HG03439 (cell line): ENCODE data around the gene VAV3.

Experiments used
- ATAC-seq: cut with Tn5 transposase; IDR thresholded peaks from one replicate; pipeline ENCODE4 v1.9.1; 2021; ENCODE audit warnings: mild to moderate bottlenecking, moderate library complexity; ENCODE audit not compliant: unreplicated experiment

VAV3 gene

GRCh38 chr1:107604825-107605224 lies 360.2 kb downstream of the VAV3 start:
- no peak for ATAC-seq

- no peak for ATAC-seq
These were observed 364.3 kb downstream of the VAV3 start for GRCh38 chr1:107600607-107601160.

- ATAC-seq, result no peak
These were observed 365.8 kb downstream of the VAV3 start for GRCh38 chr1:107599220-107599619.

GRCh38 chr1:107597290-107597689 lies 367.7 kb downstream of the VAV3 start:
- ATAC-seq, result no peak

GRCh38 chr1:107594536-107594935 lies 370.4 kb downstream of the VAV3 start:
- ATAC-seq, result no peak

- no peak for ATAC-seq
These were observed 371.3 kb downstream of the VAV3 start for GRCh38 chr1:107593501-107594209.

GRCh38 chr1:107590900-107591622 lies 373.9 kb downstream of the VAV3 start:
- ATAC-seq, result no peak

- ATAC-seq, result no peak
These were observed 374.9 kb downstream of the VAV3 start for GRCh38 chr1:107590087-107590486.

- no peak for ATAC-seq
These were observed 376.7 kb downstream of the VAV3 start for GRCh38 chr1:107588321-107588720.

- no peak for ATAC-seq
These were observed 389.8 kb downstream of the VAV3 start for GRCh38 chr1:107575226-107575625.

- no peak for ATAC-seq
These were observed 390.9 kb downstream of the VAV3 start for GRCh38 chr1:107574044-107574443.

GRCh38 chr1:107572674-107573211 lies 392.2 kb downstream of the VAV3 start:
- no peak for ATAC-seq

GRCh38 chr1:107570768-107571167 lies 394.2 kb downstream of the VAV3 start:
- ATAC-seq, result no peak

GRCh38 chr1:107563441-107563840 lies 401.5 kb downstream of the VAV3 start:
- ATAC-seq, result no peak

GRCh38 chr1:107559881-107560280 lies 405.1 kb downstream of the VAV3 start:
- ATAC-seq, result no peak

GRCh38 chr1:107557095-107557494 lies 407.9 kb downstream of the VAV3 start:
- no peak for ATAC-seq

GRCh38 chr1:107555578-107555977 lies 409.4 kb downstream of the VAV3 start:
- no peak for ATAC-seq

- no peak for ATAC-seq
These were observed 412.2 kb downstream of the VAV3 start for GRCh38 chr1:107552781-107553180.

- no peak for ATAC-seq
These were observed 413.5 kb downstream of the VAV3 start for GRCh38 chr1:107551456-107551855.

- ATAC-seq, result no peak
These were observed 414.6 kb downstream of the VAV3 start for GRCh38 chr1:107550358-107550757.

GRCh38 chr1:107549152-107549810 lies 415.7 kb downstream of the VAV3 start:
- ATAC-seq, result no peak
